ENCODE results near the gene DIAPH2.

The DIAPH2 gene

GRCh38 chrX:97268182-97268680 is 583.6 kb downstream of the DIAPH2 start:
- ChIA-PET CTCF (no interaction called here), POLR2A (no interaction called here)

GRCh38 chrX:97284531-97284930 is 599.9 kb downstream of the DIAPH2 start:
- Histone ChIP-seq H3K27ac (ENCODE audit: extremely low read depth, low read depth, low read length) (no peak overlapping the region), H3K36me3 (ENCODE audit: control insufficient read depth in 2 of 2, insufficient read depth in 1 of 2, low read length in 2 of 2) (no peaks in the 10 kb centered on the region), H3K9me3 (ENCODE audit: control insufficient read depth, insufficient read depth, low read depth, low read length) (no peaks in the 10 kb centered on the region), H3K4me3 (ENCODE audit: low read depth, low read length) (no peak overlapping the region), H3K4me1 (ENCODE audit: control insufficient read depth, insufficient read depth, low read length) (no peaks in the 10 kb centered on the region)
- POLR2A ChIA-PET, result no interaction called here
- CTCF ChIA-PET, result no interaction called here
- TF ChIP-seq ZNF2 (tag by site-specific recombination; IDR thresholded peaks at IDR 0.05), result no peak
- TF ChIP-seq ZNF701 (tag by site-specific recombination; IDR thresholded peaks at IDR 0.05), result no peak
- TF ChIP-seq ZNF26 (tag by site-specific recombination; IDR thresholded peaks at IDR 0.05), result no peak
- no peak for TF ChIP-seq ZBTB48 (tag by site-specific recombination; IDR thresholded peaks at IDR 0.05)
- no peak for TF ChIP-seq GLIS1 (tag by site-specific recombination; IDR thresholded peaks at IDR 0.05)
- no peak for TF ChIP-seq EGR2 (tag by site-specific recombination; IDR thresholded peaks at IDR 0.05; ENCODE audit: low read depth)

More at GRCh38 chrX:97268182-97268680, 583.6 kb downstream of the DIAPH2 start:
- no peak overlapping the region for H3K4me3 ChIP-seq (ENCODE audit: low read depth, low read length)
- no peaks in the 10 kb centered on the region for H3K36me3 ChIP-seq (ENCODE audit: control insufficient read depth in 2 of 2, insufficient read depth in 1 of 2, low read length in 2 of 2)
- H3K9me3 ChIP-seq (ENCODE audit: control insufficient read depth, insufficient read depth, low read depth, low read length), result no peaks in the 10 kb centered on the region
- no peak overlapping the region for H3K27ac ChIP-seq (ENCODE audit: extremely low read depth, low read depth, low read length)
- no peak for TF ChIP-seq ZNF10 (tag by site-specific recombination; IDR thresholded peaks at IDR 0.05)
- TF ChIP-seq CTCF (tag by site-specific recombination; IDR thresholded peaks at IDR 0.05), result no peak
- TF ChIP-seq EGR2 (tag by site-specific recombination; IDR thresholded peaks at IDR 0.05; ENCODE audit: low read depth), result no peak
- TF ChIP-seq ZNF521 (tag by site-specific recombination; IDR thresholded peaks at IDR 0.05), result no peak
- TF ChIP-seq ZNF48 (tag by site-specific recombination; IDR thresholded peaks at IDR 0.05), result no peak
- TF ChIP-seq WT1 (tag by site-specific recombination; IDR thresholded peaks at IDR 0.05), result no peak
- TF ChIP-seq ZNF433 (tag by site-specific recombination; IDR thresholded peaks at IDR 0.05; ENCODE audit: low read depth), result no peak
- TF ChIP-seq ZNF280D (tag by site-specific recombination; IDR thresholded peaks at IDR 0.05), result no peak
- TF ChIP-seq ZNF677 (tag by site-specific recombination; IDR thresholded peaks at IDR 0.05), result no peak
- no peak for TF ChIP-seq ZNF555 (tag by site-specific recombination; conservative IDR thresholded peaks at IDR 0.05)
- TF ChIP-seq ZBTB20 (tag by site-specific recombination; IDR thresholded peaks at IDR 0.05), result no peak
- TF ChIP-seq ZNF701 (tag by site-specific recombination; IDR thresholded peaks at IDR 0.05), result no peak
- TF ChIP-seq ZNF16 (tag by site-specific recombination; IDR thresholded peaks at IDR 0.05; ENCODE audit: low read depth), result no peak
- TF ChIP-seq ZNF621 (tag by site-specific recombination; IDR thresholded peaks at IDR 0.05), result no peak
- no peak for TF ChIP-seq HOXA7 (CRISPR knock-in tag; IDR thresholded peaks at IDR 0.05; ENCODE audit: borderline replicate concordance)
- TF ChIP-seq KLF7 (tag by site-specific recombination; IDR thresholded peaks at IDR 0.05; ENCODE audit: borderline replicate concordance), result no peak
- no peak for TF ChIP-seq ZNF391 (tag by site-specific recombination; IDR thresholded peaks at IDR 0.05; ENCODE audit: borderline replicate concordance, low read depth)
- TF ChIP-seq ZNF488 (tag by site-specific recombination; IDR thresholded peaks at IDR 0.05), result no peak
- H3K4me1 ChIP-seq (ENCODE audit: control insufficient read depth, insufficient read depth, low read length), result no peaks in the 10 kb centered on the region

Data from HEK293 (cell line).